ENCODE results near the gene NLRP10.

NLRP10 gene

GRCh38 chr11:7968686-7969085 lies 3.4 kb upstream of the NLRP10 start:
- TF ChIP-seq FOXP2 (optimal IDR thresholded peaks at IDR 0.05; ENCODE audit: borderline replicate concordance, extremely low read depth, extremely low read length, insufficient read depth), result no peak
- TF ChIP-seq SIN3A (IDR thresholded peaks at IDR 0.05; ENCODE audit: borderline replicate concordance, insufficient read depth, low read length), result no peak
- TF ChIP-seq, protein P1, sequence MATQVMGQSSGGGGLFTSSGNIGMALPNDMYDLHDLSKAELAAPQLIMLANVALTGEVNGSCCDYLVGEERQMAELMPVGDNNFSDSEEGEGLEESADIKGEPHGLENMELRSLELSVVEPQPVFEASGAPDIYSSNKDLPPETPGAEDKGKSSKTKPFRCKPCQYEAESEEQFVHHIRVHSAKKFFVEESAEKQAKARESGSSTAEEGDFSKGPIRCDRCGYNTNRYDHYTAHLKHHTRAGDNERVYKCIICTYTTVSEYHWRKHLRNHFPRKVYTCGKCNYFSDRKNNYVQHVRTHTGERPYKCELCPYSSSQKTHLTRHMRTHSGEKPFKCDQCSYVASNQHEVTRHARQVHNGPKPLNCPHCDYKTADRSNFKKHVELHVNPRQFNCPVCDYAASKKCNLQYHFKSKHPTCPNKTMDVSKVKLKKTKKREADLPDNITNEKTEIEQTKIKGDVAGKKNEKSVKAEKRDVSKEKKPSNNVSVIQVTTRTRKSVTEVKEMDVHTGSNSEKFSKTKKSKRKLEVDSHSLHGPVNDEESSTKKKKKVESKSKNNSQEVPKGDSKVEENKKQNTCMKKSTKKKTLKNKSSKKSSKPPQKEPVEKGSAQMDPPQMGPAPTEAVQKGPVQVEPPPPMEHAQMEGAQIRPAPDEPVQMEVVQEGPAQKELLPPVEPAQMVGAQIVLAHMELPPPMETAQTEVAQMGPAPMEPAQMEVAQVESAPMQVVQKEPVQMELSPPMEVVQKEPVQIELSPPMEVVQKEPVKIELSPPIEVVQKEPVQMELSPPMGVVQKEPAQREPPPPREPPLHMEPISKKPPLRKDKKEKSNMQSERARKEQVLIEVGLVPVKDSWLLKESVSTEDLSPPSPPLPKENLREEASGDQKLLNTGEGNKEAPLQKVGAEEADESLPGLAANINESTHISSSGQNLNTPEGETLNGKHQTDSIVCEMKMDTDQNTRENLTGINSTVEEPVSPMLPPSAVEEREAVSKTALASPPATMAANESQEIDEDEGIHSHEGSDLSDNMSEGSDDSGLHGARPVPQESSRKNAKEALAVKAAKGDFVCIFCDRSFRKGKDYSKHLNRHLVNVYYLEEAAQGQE (IDR thresholded peaks at IDR 0.05; ENCODE audit: insufficient read depth in 1 of 2, low read depth in 2 of 2, low read length in 2 of 2), result no peak
- no peak for TF ChIP-seq POLR2AphosphoS5 (IDR thresholded peaks at IDR 0.05; ENCODE audit: low read depth, low read length)
- TF ChIP-seq TAF1 (IDR thresholded peaks at IDR 0.05; ENCODE audit: borderline replicate concordance, insufficient read depth, low read length), result no peak

DNA sequence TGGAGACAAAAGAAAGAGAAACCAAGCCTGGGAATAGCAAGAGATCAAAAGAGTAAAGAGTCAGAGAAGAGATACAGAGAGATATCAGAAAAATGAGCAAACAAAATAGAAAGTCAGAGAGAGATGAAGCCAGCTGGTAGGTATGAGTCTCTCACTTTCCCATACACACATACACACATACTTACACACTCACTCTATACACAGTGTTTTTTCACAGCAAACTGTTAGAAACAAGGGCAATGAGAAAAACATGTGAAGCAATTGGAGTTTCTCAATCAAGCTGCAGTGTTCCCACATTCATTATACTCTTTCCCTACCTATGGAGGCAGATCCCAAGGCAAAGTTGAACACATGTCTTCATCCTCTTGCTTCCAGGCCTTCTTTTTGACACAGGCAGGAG lies 2.6 kb upstream of the NLRP10 start:
- TF ChIP-seq POLR2AphosphoS5 (IDR thresholded peaks at IDR 0.05; ENCODE audit: low read depth, low read length) (no peak), FOXP2 (optimal IDR thresholded peaks at IDR 0.05; ENCODE audit: borderline replicate concordance, extremely low read depth, extremely low read length, insufficient read depth) (no peak), SIN3A (IDR thresholded peaks at IDR 0.05; ENCODE audit: borderline replicate concordance, insufficient read depth, low read length) (no peak), TAF1 (IDR thresholded peaks at IDR 0.05; ENCODE audit: borderline replicate concordance, insufficient read depth, low read length) (no peak)
- TF ChIP-seq, protein P1 (IDR thresholded peaks at IDR 0.05; ENCODE audit: insufficient read depth in 1 of 2, low read depth in 2 of 2, low read length in 2 of 2), result no peak

DNA sequence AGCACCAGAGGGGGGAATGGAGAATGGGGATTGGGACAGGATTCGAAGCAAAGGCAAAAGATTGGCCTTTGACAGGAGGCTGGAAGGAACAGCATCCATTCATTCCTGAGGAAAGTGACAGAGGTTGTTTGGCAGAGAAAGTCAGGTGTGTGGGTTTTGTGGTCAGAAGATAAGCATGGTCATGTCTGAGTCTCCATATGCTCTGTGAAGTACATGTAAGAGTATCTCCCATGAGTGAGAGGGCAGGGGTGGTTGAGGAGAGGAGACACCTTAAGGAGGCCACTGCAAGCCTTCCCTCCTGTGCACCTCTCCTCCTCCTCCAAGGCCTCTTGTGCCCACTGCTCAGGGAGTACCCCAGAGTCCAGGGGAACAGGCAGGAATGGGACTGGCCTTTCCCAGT lies 1.9 kb upstream of the NLRP10 start:
- TF ChIP-seq FOXP2 (optimal IDR thresholded peaks at IDR 0.05; ENCODE audit: borderline replicate concordance, extremely low read depth, extremely low read length, insufficient read depth) (no peak), TAF1 (IDR thresholded peaks at IDR 0.05; ENCODE audit: borderline replicate concordance, insufficient read depth, low read length) (no peak), POLR2AphosphoS5 (IDR thresholded peaks at IDR 0.05; ENCODE audit: low read depth, low read length) (no peak), SIN3A (IDR thresholded peaks at IDR 0.05; ENCODE audit: borderline replicate concordance, insufficient read depth, low read length) (no peak)
- TF ChIP-seq, protein P1 (IDR thresholded peaks at IDR 0.05; ENCODE audit: insufficient read depth in 1 of 2, low read depth in 2 of 2, low read length in 2 of 2), result no peak

DNA sequence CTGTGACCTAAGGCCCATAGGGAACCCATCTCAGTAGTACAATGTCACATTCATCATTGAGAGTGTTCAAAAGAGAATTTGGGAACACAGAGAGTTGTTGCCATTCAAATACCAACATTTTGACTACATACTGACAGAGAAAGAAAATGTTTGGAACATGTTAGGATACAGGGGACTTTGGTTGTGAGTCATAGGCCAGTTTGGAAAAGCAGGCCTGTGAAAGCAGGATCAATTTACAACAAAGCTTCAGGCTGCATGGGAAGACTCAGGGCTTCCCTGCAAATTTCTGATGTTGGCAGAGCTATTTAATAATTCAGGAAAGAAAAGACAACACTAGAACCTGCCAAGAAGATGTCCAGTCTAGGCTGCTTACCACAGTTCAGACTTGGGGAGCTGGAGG lies 374 bp downstream of the NLRP10 start:
- TF ChIP-seq, protein P1 (IDR thresholded peaks at IDR 0.05; ENCODE audit: insufficient read depth in 1 of 2, low read depth in 2 of 2, low read length in 2 of 2), result no peak

GRCh38 chr11:7964261-7964660 lies 986 bp downstream of the NLRP10 start:
- TF ChIP-seq FOXP2 (optimal IDR thresholded peaks at IDR 0.05; ENCODE audit: borderline replicate concordance, extremely low read depth, extremely low read length, insufficient read depth), result no peak
- TF ChIP-seq TAF1 (IDR thresholded peaks at IDR 0.05; ENCODE audit: borderline replicate concordance, insufficient read depth, low read length), result no peak
- TF ChIP-seq SIN3A (IDR thresholded peaks at IDR 0.05; ENCODE audit: borderline replicate concordance, insufficient read depth, low read length), result no peak
- no peak for TF ChIP-seq POLR2AphosphoS5 (IDR thresholded peaks at IDR 0.05; ENCODE audit: low read depth, low read length)
- TF ChIP-seq, protein P1 (IDR thresholded peaks at IDR 0.05; ENCODE audit: insufficient read depth in 1 of 2, low read depth in 2 of 2, low read length in 2 of 2), result no peak
